ENCODE data around the gene CMC1.

The CMC1 gene

DNA sequence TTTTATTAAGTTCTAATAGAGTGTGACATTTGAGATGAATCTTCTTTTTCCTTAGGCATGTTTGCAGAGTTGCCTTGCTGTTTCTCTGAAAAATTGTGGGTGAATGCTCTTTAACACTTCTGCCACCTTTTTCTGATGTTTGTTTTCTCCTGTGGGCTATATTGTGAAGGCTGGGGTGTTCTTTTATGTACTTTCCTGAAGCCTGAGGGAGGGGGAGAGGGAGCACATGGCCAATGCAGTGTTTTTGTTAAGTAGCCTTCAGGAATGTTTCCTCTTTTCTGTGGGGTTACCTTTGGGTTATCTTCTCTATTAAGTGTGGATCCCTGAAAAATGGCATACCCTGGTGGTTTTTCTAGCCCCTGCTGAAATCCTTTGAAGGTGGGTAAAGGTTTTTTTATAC is 50.2 kb downstream of the CMC1 start:
- in situ Hi-C loops (cut with HindIII; ENCODE audit: low pct_unique_long_range_greater_than_20kb, low sequenced_read_pairs), result no loop called here
- TF ChIP-seq JUND (IDR thresholded peaks at IDR 0.05; ENCODE audit: low read depth), result no peak
- DNase-seq (ENCODE audit: low read depth in 1 of 2, low spot score in 1 of 2), result no peak

GRCh38 chr3:28292622-28293021 is 51.2 kb downstream of the CMC1 start:
- TF ChIP-seq JUND (IDR thresholded peaks at IDR 0.05; ENCODE audit: low read depth), result no peak
- no peak for DNase-seq (ENCODE audit: low read depth in 1 of 2, low spot score in 1 of 2)
- in situ Hi-C loops (cut with HindIII; ENCODE audit: low pct_unique_long_range_greater_than_20kb, low sequenced_read_pairs), result no loop called here

DNA sequence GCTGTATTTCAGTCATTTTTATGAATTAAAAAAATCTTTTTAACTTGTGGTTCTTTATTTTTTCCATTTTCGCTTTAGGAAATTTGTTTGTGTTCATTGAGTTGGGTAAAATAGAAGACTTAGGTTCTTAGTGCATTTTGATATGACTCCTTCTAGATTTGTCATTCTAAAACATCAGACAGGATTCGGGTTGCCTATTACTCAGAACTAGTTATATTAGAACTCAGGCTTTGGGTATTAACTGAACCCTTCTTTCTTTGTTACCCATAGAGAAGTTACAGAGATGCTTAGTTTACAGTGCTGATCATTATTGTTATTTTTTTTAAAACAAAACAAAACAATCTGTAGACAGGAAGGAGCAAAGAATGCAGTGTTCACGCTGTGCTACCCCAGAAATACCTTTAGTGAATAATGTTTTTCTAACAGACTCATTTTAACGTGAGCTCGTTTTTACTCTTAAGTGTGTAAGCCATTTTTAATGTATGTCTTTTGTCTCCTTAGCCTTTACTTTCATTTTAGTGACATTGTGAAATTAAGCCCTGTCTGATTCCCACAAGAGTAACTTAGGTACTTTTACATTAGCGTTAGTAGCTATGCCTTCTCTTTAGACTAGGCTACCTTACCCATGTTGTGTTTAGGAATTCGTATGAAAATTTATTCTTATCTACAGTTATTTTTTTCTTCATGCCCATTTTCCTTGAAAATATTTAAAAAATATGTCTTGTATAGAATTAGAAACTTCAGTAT is 53.4 kb downstream of the CMC1 start:
- in situ Hi-C loops (cut with HindIII; ENCODE audit: low pct_unique_long_range_greater_than_20kb, low sequenced_read_pairs), result no loop called here
- no peak for TF ChIP-seq JUND (IDR thresholded peaks at IDR 0.05; ENCODE audit: low read depth)
- DNase-seq (ENCODE audit: low read depth in 1 of 2, low spot score in 1 of 2), result no peak

- DNase-seq (ENCODE audit: low read depth in 1 of 2, low spot score in 1 of 2), result no peak
- no peak for TF ChIP-seq JUND (IDR thresholded peaks at IDR 0.05; ENCODE audit: low read depth)
- in situ Hi-C loops (cut with HindIII; ENCODE audit: low pct_unique_long_range_greater_than_20kb, low sequenced_read_pairs), result no loop called here
These were observed 54.6 kb downstream of the CMC1 start for GRCh38 chr3:28295898-28296490.

- no peak for DNase-seq (ENCODE audit: low read depth in 1 of 2, low spot score in 1 of 2)
- TF ChIP-seq JUND (IDR thresholded peaks at IDR 0.05; ENCODE audit: low read depth), result no peak
- in situ Hi-C loops (cut with HindIII; ENCODE audit: low pct_unique_long_range_greater_than_20kb, low sequenced_read_pairs), result no loop called here
These were observed 58.3 kb downstream of the CMC1 start for GRCh38 chr3:28299705-28300104.

DNA sequence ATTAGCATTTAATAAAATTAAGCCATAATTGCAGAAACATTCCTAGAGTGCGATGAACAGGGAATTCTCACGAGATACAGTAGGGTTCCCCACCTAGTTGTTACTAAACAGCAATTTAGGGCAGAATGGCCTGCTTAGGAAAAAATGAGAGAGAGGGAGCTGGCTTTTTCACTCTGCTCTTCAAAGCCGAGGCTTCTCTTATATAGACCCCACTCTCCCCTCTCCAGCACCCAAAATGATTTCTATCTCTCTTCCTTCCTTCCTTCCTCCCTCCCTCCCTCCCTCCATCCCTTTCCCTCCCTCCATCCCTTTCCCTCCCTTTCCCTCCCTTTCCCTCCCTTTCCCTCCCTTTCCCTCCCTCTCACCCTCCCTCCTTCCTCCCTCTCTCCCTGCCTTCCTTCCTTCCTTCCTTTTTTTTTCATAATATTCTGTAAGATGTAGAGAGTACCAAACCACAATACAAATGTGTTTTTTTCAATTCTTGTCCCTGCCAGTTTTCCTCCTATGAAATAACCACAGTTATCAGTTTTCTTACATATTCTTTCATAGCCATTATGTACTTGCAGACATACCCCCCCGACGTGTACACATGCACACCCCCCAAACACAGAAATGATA is 59.0 kb downstream of the CMC1 start:
- no peak for TF ChIP-seq JUND (IDR thresholded peaks at IDR 0.05; ENCODE audit: low read depth)
- in situ Hi-C loops (cut with HindIII; ENCODE audit: low pct_unique_long_range_greater_than_20kb, low sequenced_read_pairs), result no loop called here
- no peak for DNase-seq (ENCODE audit: low read depth in 1 of 2, low spot score in 1 of 2)

DNA sequence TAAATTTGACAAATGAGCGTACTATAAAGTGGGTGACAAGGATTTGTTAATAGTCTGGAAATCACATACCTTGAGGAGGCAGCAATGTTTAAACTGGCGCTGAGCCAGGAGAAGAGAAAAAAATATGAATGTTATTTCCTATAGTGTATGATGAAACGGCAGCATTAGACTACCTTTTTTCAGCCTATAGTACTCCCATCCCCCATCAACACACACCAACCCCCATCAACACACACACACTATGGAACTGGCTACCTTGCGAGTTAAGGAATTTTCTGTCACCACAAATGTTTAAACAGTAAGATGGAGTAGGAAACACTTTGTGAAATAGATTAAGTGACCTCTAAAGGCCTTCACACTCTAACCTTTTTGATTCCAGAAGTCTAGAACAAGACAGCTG is 60.3 kb downstream of the CMC1 start:
- in situ Hi-C loops (cut with HindIII; ENCODE audit: low pct_unique_long_range_greater_than_20kb, low sequenced_read_pairs), result no loop called here
- TF ChIP-seq JUND (IDR thresholded peaks at IDR 0.05; ENCODE audit: low read depth), result no peak

DNA sequence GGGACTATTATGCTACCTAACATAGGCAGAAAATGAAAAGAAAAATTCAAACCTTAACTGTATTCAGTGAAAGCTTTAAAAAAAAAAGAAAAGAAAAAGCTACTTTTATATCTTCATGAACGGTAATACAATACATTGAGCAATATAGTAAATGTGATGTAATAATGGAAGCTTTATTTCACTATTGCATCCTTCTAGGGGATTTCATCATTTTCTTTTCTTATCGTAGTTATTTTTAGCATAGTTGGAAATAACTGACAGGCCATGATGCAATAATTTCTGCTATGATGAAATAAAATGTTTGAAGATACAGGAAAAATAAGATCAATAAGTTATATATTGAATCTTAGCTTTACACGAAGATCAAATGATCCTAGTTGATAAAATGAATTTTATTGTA is 66.8 kb downstream of the CMC1 start:
- in situ Hi-C loops (cut with HindIII; ENCODE audit: low pct_unique_long_range_greater_than_20kb, low sequenced_read_pairs), result no loop called here
- no peak for DNase-seq (ENCODE audit: low read depth in 1 of 2, low spot score in 1 of 2)
- no peak for TF ChIP-seq JUND (IDR thresholded peaks at IDR 0.05; ENCODE audit: low read depth)

More for the DNA sequence above, 60.3 kb downstream of the CMC1 start:
- DNase-seq (ENCODE audit: low read depth in 1 of 2, low spot score in 1 of 2), result peak in 1 of 2 experiments; percentile 9

DNA sequence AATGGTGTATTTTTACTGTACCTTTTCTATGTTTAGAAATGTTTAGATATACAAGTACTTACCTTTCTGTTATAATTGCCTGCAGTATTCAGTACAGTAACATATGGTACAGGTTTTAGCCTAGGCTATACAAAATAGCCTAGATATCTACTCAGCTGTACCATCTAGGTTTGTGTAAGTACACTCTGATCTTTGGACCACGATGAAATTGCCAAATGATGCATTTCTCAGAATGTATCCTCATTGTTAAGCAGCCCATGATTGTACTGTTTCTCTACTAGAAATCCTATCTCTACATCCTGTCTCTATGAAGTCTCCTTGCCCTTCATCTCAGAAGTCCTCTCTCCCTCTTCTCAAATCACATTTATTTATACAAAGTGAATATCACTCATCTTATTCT is 74.3 kb downstream of the CMC1 start:
- in situ Hi-C loops (cut with HindIII; ENCODE audit: low pct_unique_long_range_greater_than_20kb, low sequenced_read_pairs), result no loop called here
- no peak for TF ChIP-seq JUND (IDR thresholded peaks at IDR 0.05; ENCODE audit: low read depth)
- DNase-seq (ENCODE audit: low read depth in 1 of 2, low spot score in 1 of 2), result no peak

GRCh38 chr3:28316226-28316625 is 74.8 kb downstream of the CMC1 start:
- no peak for TF ChIP-seq JUND (IDR thresholded peaks at IDR 0.05; ENCODE audit: low read depth)
- no peak for DNase-seq (ENCODE audit: low read depth in 1 of 2, low spot score in 1 of 2)
- in situ Hi-C loops (cut with HindIII; ENCODE audit: low pct_unique_long_range_greater_than_20kb, low sequenced_read_pairs), result no loop called here

DNA sequence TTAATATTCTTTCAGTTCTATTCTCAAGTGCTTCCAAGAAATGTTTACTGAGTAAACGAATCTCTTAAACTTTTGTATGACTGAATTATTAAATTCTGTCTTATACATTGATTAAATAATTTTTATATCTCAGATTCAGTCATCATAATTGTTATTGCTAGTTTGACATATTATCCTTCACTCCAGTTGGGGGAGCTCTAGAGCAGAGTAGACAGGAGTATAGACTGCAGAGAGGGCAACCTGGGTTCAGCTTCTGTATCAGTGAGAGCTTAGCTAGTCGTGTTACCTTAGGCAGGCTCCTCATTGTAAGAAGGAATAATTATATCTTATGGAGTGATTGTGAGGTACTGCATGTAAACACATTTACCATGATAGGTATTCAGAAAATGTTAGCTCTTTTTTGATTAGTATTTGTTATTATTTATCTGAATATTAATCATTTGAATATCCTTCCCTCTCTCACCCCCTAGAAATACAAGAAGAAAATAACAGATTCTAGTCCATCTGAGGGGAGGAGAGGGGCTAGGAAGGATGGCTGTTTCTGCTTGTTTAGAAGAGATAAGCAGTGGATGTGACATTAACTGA is 76.1 kb downstream of the CMC1 start:
- peak; percentile 29 to 66 for DNase-seq (ENCODE audit: low read depth in 1 of 2, low spot score in 1 of 2)
- in situ Hi-C loops (cut with HindIII; ENCODE audit: low pct_unique_long_range_greater_than_20kb, low sequenced_read_pairs), result no loop called here
- TF ChIP-seq JUND (IDR thresholded peaks at IDR 0.05; ENCODE audit: low read depth), result no peak

DNA sequence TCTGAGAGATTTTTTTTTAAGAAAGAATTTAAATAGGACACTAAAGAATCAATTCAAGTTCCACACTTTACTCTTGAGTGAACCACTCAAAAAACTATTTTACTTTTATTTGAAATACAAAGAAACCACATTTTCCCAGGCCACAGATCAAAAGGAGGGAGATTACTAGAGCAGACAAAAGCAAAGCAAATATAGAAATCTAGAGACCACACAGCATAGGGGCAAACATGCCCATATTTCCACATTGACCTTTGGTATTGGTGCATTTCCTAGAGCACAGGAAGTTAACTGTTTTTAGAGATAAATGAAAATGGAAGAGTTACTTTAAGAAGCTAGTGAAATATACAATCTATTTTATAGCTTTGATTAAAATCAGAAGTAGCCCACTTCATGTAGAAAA is 79.6 kb downstream of the CMC1 start:
- no peak for DNase-seq (ENCODE audit: low read depth in 1 of 2, low spot score in 1 of 2)
- no peak for TF ChIP-seq JUND (IDR thresholded peaks at IDR 0.05; ENCODE audit: low read depth)
- in situ Hi-C loops (cut with HindIII; ENCODE audit: low pct_unique_long_range_greater_than_20kb, low sequenced_read_pairs), result no loop called here

DNA sequence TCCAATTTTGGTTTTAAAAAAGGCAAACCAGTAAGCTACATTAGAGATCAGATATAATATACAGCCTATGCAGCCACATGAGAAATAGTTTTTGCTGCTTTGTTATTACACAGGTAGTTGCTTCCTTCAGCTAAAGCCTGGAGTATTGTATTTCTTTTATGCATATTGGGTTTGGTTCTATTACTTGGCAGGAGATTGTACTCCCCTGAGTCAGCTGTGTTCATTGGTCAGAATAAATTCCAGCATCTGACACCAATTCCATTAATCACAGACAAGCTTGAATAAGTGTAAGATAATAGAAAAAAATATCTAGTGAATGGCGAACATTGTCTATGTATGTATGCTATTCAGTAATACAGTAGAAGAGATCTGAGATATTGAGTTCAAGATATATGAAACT is 81.0 kb downstream of the CMC1 start:
- DNase-seq (ENCODE audit: low read depth in 1 of 2, low spot score in 1 of 2), result no peak
- TF ChIP-seq JUND (IDR thresholded peaks at IDR 0.05; ENCODE audit: low read depth), result no peak
- in situ Hi-C loops (cut with HindIII; ENCODE audit: low pct_unique_long_range_greater_than_20kb, low sequenced_read_pairs), result no loop called here

Measured in T47D (cell line).